Loucy (cell line): ENCODE measurements around the gene B4GALT3.

Experiments used
- CTCF ChIP-seq: fragments of 200-600 bp; sonication (generic); conservative IDR thresholded peaks from 2 replicates; pipeline ENCODE4 v1.5.1; 2014; ENCODE audit warnings: mild to moderate bottlenecking, antibody characterized with exemption, low read length
- EZH2phosphoT487 ChIP-seq: fragments of 200-600 bp; IDR thresholded peaks from 2 replicates; pipeline ENCODE4 v1.6.1; 2018; ENCODE audit warnings: antibody characterized with exemption, mild to moderate bottlenecking, moderate library complexity, borderline replicate concordance

DNA sequence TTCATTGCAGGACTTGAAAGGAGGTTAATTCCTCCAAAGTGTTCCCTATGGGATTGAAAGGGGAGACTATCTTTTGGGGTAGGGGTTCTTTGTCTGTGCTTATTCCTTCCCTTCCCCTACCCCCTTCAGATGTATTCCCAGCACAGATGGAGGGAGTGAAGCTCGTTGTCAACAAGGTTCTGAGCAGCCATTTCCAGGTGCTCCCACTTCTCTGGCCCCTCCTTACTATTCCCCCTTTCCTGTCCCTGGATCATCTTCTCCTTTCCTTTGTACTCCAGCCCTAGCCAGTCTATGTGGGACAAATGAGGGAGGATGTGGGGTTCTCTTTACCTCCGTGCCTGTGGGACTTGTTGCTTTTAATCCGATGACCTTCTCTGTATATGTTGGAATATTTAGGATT, 49.5 kb upstream of the B4GALT3 start:
- no peak for TF ChIP-seq CTCF
- TF ChIP-seq EZH2phosphoT487: no peak
